ENCODE measurements around the gene POMT1.

GRCh38 chr9:131482343-131483006 is 20.2 kb upstream of the POMT1 start:
- TF ChIP-seq TAF1 (IDR thresholded peaks at IDR 0.05; ENCODE audit: low read depth) (no peak), EP300 (IDR thresholded peaks at IDR 0.05; ENCODE audit: borderline replicate concordance) (no peak), MAX (IDR thresholded peaks at IDR 0.05) (no peak), REST (IDR thresholded peaks at IDR 0.05; ENCODE audit: low read depth) (no peak), EGR1 (IDR thresholded peaks at IDR 0.05) (no peak), YY1 (IDR thresholded peaks at IDR 0.05; ENCODE audit: low read depth) (no peak), ZBTB7A (IDR thresholded peaks at IDR 0.05; ENCODE audit: low read depth) (no peak), FOXM1 (IDR thresholded peaks at IDR 0.05; ENCODE audit: borderline replicate concordance, low read depth) (no peak), RAD21 (IDR thresholded peaks at IDR 0.05; ENCODE audit: low read depth) (no peak), CREB1 (IDR thresholded peaks at IDR 0.05; ENCODE audit: low read depth) (no peak), USF1 (IDR thresholded peaks at IDR 0.05) (no peak)

Measured in Ishikawa (cell line).